Stimulated activated naive CD8-positive, alpha-beta T cell treated with anti-CD3 and anti-CD28 coated beads, Interleukin-15, amount 100 ng/mL, for 72 hours (primary cell): ENCODE results near the gene GTF2IRD1.
"Not testable (repeated sequence)": the region's sequence is repeated elsewhere in the genome, so short reads cannot be mapped to it uniquely, and the experiment has no call there.

Experiments used
- ATAC-seq: fragments of 150-1000 bp; cut with Tn5 transposase; 2 replicates; pipeline ENCODE4 v1.10.0; 2021; ENCODE audit warnings: mild to moderate bottlenecking, moderate library complexity
- DNase-seq, 2 donors: peaks; one replicate each; pipeline ENCODE4 v3.0.0; 2021 to 2022
- H3K27ac Mint-ChIP-seq, 2 donors: one replicate each; pipeline ENCODE4 v1.8.0; 2022; ENCODE audit warnings: mild to moderate bottlenecking in 2 of 2, mixed read lengths in 2 of 2, moderate library complexity in 2 of 2
- H3K27me3 Mint-ChIP-seq: one replicate; pipeline ENCODE4 v1.8.0; 2022; ENCODE audit warnings: mixed read lengths
- H3K4me1 Mint-ChIP-seq: one replicate; pipeline ENCODE4 v1.8.0; 2022; ENCODE audit warnings: mild to moderate bottlenecking, mixed read lengths
- H3K4me3 Mint-ChIP-seq, 2 donors: one replicate each; pipeline ENCODE4 v1.8.0; 2022; ENCODE audit warnings: mild to moderate bottlenecking in 2 of 2, mixed read lengths in 2 of 2, moderate library complexity in 1 of 2
- H3K9me3 Mint-ChIP-seq, 2 donors: one replicate each; pipeline ENCODE4 v1.8.0; 2022; ENCODE audit warnings: mixed read lengths in 2 of 2

Gene GTF2IRD1

DNA sequence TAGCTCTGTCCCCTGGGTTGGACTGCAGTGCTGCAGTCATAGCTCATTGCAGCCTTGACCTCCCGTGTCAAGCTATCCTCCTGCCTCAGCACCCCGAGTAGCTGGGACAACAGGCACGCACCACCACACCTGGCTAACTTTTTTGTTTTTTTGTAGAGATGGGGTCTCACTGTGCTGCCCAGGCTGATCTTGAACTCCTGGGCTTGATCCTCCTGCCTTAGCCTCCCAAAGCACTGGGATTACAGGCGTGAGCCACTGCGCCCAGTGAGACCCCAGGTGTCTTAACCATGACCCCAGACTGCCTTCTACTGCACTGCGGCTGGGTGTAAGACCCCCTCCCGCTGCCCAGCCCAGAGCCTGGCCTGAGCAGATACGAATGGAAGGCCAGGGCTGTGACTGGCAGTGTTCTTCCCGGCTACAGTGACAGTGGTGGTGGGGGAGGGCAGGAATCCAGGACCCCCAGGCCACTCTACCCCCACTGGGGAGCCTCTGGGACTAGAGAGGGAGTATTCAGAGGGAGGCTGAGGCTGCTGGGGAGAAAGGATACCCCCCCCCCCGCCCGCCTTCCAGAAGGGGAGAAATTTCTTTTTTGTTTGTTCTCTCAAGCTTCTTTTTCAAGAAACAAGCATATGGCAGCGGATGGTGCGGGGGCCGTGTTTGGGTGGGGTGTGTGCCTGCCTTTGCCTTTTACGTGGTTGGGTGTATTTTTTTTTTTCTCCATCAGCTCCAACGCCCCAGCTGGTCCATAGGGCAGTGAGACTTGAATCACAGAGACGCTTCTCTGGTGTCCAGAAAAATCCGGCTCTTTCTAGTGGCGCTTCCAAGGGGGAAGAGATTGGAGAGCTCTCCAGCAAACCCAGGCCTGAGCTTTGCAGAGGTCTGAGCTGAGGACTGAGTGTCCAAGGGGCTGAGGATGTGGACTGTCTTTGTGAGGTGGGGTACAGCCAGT is 36.6 kb downstream of the GTF2IRD1 start:
- Mint-ChIP-seq H3K4me1 (no peaks in the 10 kb centered on the region), H3K9me3 (peaks cover 0 to 11% of the 10 kb centered on the region in 2 donors), H3K27me3 (peaks cover 9% of the 10 kb centered on the region), H3K27ac (no peak overlapping the region), H3K4me3 (no peak overlapping the region)
- DNase-seq (no peak), ATAC-seq (no peak)

DNA sequence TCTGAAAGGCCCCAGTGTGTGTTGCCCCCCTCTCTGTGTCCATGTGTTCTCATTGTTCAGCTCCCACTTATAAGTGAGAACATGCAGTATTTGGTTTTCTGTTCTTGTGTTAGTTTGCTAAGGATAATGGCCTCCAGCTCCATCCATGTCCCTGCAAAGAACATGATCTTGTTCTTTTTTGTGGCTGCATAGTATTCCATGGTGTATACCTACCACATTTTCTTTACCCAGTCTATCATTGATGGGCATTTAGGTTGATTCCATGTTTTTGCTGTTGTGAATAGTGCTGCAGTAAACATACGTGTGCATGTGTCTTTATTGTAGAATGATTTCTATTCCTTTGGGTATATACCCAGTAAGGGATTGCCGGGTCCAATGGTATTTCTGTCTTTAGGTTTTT is 37.8 kb downstream of the GTF2IRD1 start:
- H3K4me3 Mint-ChIP-seq, H3K27ac Mint-ChIP-seq, H3K4me1 Mint-ChIP-seq, DNase-seq, ATAC-seq, H3K27me3 Mint-ChIP-seq: not testable (repeated sequence)
- peaks cover 0 to 17% of the 10 kb centered on the region in 2 donors for H3K9me3 Mint-ChIP-seq

DNA sequence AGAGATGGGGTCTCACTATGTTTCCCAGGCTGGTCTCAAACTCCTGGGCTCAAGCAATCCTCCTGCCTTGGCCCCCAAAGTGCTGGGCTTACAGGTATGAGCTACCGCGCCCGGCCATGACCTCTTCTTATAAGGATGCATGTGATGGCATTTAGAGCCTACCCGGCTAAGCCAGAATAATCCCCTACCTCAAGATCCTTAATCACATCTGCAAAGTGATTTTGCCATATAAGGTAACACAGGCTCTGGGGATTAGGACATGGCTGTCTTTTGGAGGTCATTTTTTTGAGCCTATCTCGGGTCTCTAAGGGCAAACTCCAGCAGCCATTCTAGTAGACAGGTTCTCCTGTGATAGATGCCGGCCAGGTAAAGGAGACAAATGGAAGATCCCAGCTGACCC is 39.6 kb downstream of the GTF2IRD1 start:
- Mint-ChIP-seq H3K27me3 (peaks cover 9% of the 10 kb centered on the region), H3K9me3 (peaks cover 0 to 18% of the 10 kb centered on the region in 2 donors), H3K27ac (no peak overlapping the region), H3K4me3 (no peak overlapping the region), H3K4me1 (no peaks in the 10 kb centered on the region)
- DNase-seq = no peak
- no peak for ATAC-seq

DNA sequence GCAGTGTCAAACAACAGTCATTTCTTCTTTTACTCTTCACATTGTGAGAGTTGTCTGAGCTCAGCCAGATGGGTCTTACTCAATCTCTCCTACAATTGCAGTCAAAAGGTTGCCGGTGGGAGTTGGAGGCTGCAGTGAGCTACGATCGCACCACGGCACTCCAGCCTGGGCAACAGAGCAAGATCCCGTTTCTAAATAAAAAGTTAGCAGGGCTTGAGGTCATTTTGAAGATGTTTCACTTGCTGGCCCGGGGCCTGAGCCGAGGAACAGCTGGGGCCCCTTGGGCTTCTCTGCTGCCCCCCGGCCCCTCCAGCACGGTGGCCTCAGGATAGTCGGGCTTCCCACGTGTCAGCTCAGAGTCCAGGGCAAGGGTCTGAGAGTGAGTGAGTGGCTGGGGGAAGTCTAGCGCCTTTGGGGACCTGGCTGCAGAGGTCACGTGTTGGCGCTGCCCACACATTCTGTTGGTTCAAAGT is 40.4 kb downstream of the GTF2IRD1 start:
- H3K27ac Mint-ChIP-seq = no peak overlapping the region

DNA sequence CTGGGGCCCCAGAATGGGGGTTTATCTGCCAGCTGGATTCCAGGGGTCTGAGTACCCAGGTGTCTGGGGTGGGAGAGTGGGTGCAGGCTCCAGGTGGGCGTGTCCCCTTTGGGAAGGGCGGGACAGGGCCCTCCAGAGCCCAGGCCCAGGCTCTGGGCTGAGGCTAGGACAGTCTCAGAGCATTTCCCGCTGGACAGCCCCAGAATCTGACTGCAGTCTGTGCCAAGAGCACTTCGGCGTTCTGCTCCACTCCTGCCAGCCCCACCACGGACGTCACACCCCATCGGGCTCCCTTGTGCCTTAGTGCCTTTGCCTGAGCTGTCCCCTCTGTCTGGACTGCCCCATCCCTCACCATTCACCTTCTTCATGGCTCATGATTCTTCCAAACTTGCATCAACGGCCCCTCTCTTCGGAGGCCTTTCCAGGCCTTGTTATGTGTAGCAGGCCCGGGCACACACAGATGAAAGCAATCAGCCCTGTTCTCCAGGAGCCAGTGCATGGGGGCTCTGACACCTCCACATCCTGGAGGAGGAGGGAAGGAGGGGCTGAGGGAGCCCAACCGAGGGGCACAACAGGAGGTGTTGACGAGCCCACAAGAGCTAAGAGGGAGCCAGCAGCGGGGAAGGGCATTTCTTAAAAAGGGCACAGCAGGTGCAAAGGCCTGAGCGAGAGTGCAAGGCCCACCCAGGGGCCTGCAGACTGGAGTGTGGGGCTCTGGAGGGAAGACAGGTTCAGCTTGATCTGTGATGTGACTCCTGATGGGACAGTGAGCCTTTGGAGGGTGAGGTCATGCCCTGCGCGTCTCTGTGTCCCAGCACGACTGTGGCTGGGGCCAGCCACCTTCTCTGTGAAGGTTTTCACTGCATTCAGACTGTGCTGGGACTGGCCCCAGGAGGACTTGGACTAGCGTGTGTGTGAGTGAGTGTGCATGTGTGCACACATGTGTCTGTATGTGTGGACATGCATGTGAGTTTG is 41.7 kb downstream of the GTF2IRD1 start:
- Mint-ChIP-seq H3K27me3 (peaks cover 9% of the 10 kb centered on the region), H3K9me3 (peaks cover 0 to 18% of the 10 kb centered on the region in 2 donors), H3K4me3 (no peak overlapping the region), H3K27ac (no peak overlapping the region), H3K4me1 (no peaks in the 10 kb centered on the region)
- DNase-seq = no peak
- no peak for ATAC-seq

More for the DNA sequence above, 40.4 kb downstream of the GTF2IRD1 start:
- DNase-seq (no peak), ATAC-seq (no peak)
- Mint-ChIP-seq H3K27me3 (peaks cover 9% of the 10 kb centered on the region), H3K9me3 (peaks cover 0 to 18% of the 10 kb centered on the region in 2 donors), H3K4me3 (no peak overlapping the region), H3K4me1 (no peaks in the 10 kb centered on the region)

DNA sequence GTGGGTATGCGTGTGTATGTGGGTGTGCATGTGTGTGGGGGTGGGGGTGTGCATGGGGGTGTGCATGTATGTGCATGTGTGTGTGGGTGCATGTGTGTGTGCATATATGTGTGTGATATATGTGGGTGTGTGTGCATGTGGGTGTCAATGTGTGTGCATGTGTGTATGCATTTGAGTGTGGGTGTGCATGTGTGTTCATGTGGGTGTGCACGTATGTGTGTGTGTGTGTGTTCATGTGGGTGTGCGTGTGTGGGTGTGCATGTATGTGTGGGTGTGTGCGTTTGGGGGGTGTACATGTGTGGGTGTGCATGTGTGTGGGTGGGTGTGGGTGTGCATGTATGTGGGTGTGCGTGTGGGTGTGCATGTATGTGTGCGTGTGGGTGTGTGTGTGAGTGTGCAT is 42.6 kb downstream of the GTF2IRD1 start:
- Mint-ChIP-seq H3K9me3 (peaks cover 0 to 18% of the 10 kb centered on the region in 2 donors), H3K4me3 (no peak overlapping the region), H3K27me3 (peaks cover 9% of the 10 kb centered on the region), H3K4me1 (no peaks in the 10 kb centered on the region), H3K27ac (peak overlapping the region in 1 of 2 donors; percentile 59)
- ATAC-seq = no peak
- DNase-seq = no peak

DNA sequence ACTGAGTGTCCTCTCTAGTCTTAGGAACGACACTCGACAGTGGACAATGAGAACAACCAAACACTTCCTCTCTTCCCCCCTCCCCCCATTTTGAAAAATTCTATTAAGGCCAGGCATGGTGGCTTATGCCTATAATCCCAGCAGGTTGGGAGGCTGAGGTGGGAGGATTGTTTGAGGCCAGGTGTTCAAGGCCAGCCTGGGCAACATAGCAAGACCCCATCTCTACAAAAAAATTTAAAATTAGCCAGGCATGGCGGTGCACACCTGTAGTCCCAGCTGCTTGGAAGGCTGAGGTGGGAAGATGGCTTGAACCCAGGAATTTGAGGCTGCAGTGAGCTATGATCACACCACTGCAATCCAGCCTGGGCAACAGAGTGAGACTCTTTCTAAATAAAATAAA is 43.1 kb downstream of the GTF2IRD1 start:
- not testable (repeated sequence) for H3K27ac Mint-ChIP-seq, H3K4me3 Mint-ChIP-seq, ATAC-seq, DNase-seq, H3K4me1 Mint-ChIP-seq, H3K27me3 Mint-ChIP-seq
- peaks cover 0 to 18% of the 10 kb centered on the region in 2 donors for H3K9me3 Mint-ChIP-seq

DNA sequence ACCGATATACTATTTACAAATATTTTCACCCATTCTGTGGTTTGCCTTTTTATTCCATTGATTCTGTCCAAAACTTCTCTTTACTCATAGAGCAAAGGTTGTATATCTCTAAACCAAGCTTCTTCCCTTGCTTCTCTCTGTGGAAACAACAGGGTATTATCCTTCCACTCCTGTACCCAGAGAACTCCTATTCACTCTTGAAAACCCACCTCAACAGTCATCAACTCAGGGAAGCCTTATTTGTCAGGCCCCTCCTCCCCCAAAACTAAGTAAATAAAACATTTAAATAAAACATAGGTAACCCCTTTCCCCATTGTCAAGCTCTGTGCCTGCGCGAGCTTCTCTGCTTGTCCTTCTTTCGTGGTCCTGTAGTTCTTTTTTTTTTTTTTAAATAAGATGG is 44.6 kb downstream of the GTF2IRD1 start:
- DNase-seq (no peak), ATAC-seq (no peak)
- no peak overlapping the region for H3K4me3 Mint-ChIP-seq
- H3K27ac Mint-ChIP-seq = no peak overlapping the region
- peaks cover 0 to 7% of the 10 kb centered on the region in 2 donors for H3K9me3 Mint-ChIP-seq
- no peaks in the 10 kb centered on the region for H3K4me1 Mint-ChIP-seq
- no peaks in the 10 kb centered on the region for H3K27me3 Mint-ChIP-seq

DNA sequence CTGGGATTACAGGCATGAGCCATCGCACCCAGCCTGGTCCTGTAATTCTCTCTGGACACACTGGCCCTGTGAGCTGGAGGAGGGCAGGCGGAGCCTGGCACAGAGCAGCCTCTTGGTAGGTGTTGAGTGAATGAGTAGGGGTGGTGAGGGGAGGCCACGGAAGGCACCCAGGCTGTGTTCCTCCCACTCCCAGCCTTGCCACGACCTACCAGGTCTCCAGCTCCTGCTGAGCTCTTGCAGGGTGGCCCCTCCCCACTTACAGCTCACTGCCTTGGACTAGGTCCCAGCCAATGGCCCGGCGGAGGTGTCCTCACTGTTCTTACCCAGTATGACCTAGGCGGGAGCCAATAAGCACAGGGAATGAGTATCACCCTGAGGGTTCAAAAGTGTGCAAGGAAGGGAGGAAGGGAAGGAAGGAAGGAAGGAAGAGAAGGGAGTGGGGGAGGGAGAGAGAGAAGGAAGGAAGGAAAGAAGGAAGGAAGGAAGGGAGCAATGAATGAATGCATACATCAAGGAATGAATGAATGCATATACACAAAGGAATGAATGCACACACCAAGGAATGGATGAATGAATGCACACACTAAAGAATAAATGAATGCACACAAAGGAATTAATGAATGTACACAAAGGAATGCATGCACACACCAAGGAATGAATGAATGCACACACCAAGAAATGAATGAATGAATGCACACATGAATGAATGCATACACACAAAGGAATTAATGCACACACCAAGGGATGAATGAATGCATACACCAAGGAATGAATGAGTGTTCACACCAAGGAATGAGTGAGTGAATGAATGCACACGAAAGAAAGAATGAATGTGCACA is 45.5 kb downstream of the GTF2IRD1 start:
- no peak for DNase-seq

DNA sequence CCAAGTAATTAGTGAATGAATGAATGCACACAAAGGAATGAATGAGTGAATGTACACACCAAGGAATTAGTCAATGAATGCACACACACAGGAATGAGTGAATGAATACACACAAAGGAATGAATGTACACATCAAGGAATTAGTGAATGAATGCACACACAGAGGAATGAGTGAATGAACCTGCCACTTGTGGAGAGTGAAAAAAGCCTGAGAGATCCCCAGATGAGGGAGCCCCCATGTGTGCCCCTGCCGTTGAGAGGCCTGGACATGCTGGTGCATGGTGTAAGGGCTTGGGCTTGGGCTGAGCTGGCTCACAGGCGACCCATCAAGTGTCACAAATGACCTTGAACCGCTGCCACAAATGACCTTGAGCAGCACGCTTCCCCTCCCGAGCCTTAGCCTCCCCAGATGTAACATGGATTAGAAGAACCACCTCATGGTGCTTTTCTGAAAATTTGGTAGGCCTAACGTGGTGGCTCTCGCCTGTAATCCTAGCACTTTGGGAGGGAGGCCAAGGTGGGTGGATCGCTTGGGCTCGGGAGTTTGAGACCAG is 46.2 kb downstream of the GTF2IRD1 start:
- no peak overlapping the region for H3K4me3 Mint-ChIP-seq
- no peak for ATAC-seq
- no peak for DNase-seq
- H3K4me1 Mint-ChIP-seq = no peaks in the 10 kb centered on the region
- H3K27me3 Mint-ChIP-seq = no peaks in the 10 kb centered on the region
- H3K27ac Mint-ChIP-seq = no peak overlapping the region
- peaks cover 0 to 7% of the 10 kb centered on the region in 2 donors for H3K9me3 Mint-ChIP-seq

More for the DNA sequence above, 45.5 kb downstream of the GTF2IRD1 start:
- Mint-ChIP-seq H3K27ac (no peak overlapping the region), H3K4me3 (no peak overlapping the region), H3K9me3 (peaks cover 0 to 7% of the 10 kb centered on the region in 2 donors), H3K27me3 (no peaks in the 10 kb centered on the region), H3K4me1 (no peaks in the 10 kb centered on the region)
- ATAC-seq = no peak

DNA sequence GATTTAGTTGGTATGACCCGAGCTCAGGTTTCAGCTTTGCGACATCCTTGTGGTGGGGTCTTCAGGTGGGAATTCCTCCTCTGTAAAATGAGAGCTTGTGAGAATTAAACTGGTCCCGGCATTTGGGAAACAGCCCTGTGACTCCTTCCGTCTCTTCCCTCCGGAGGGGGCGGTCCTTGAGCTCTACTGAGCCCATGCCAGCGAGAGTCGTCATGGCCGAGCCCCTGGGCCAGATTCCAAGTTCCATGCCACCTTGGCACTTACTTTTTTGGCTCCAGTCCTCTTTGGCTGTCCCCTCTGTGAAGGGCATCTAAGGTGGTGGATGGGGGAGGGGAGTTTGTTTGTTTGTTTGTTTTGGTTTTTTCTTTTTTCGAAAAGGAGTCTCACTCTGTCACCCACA is 47.6 kb downstream of the GTF2IRD1 start:
- Mint-ChIP-seq H3K4me1 (no peaks in the 10 kb centered on the region), H3K27ac (no peak overlapping the region), H3K4me3 (no peak overlapping the region), H3K9me3 (peaks cover 0 to 3% of the 10 kb centered on the region in 2 donors), H3K27me3 (no peaks in the 10 kb centered on the region)
- DNase-seq (no peak), ATAC-seq (no peak)

DNA sequence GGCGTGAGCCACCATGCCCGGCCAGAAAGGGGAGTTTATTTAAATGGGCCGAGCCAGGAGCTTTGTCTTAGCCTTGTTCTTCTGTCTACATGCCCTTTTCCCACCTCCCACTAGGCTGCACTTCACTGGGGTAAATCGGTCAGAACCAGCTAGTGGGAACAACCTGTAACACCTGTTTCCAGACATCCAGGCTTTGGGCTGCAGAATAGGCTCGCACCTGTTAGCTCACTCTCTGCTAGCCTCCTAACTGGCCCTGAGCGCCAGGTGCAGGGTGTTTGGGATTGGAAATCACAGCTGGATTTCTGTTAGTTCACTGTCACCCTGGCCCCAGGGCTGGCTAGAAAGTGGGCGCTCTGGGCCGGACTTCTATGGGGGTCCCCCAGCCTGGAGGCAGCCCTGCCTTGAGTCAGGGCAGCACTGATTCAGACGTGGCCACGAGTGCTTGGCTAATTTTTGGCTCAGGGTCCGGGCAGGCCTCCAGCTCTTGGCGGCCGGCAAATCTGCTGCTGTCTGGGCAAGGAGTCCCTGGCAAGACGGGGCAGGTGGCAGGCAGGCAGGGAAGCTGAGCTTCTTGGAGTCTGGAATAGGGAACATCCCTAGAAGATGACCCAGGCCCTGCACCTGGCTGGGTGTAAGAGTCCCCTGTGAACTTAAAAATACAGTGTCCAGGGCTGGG is 48.6 kb downstream of the GTF2IRD1 start:
- Mint-ChIP-seq H3K27me3 (no peaks in the 10 kb centered on the region), H3K27ac (no peak overlapping the region), H3K4me3 (no peak overlapping the region), H3K9me3 (no peaks in the 10 kb centered on the region), H3K4me1 (no peaks in the 10 kb centered on the region)
- ATAC-seq (no peak), DNase-seq (no peak)

DNA sequence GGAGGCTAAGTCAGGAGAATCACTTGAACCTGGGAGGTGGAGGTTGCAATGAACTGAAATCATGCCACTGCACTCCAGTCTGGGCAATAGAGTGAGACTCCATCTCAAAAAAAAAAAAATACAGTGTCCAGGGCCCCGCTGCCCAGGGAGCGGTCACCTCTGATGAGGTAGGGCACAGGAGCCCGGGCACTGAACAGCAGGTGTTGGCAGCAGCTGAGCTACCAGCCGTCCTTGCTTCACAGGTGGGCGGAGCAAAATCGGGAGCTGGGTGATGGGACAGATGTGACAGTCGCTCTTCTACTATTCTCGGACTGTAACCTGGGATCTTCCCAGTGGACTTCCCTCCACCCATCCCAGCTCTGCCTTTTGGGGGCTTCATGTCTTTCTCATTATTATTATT is 49.4 kb downstream of the GTF2IRD1 start:
- no peak overlapping the region for H3K27ac Mint-ChIP-seq
- no peak for DNase-seq

DNA sequence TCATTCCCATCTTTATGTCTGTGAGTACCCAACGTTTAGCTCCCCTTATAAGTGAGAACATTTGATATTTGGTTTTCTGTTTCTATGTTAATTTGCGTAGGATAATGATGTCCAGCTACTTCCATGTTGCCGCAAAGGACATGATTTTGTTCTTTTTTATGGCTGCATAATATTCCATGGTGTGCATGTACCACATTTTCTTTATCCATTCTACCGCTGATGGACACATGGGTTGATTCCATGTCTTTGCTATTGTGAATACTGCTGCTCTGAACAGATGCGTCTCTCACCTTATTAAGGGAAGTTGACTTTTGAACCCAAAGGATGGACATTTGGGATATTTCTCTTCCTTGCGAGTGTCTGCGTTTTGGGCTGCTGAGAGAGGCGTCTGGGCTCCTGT is 50.2 kb downstream of the GTF2IRD1 start:
- no peaks in the 10 kb centered on the region for H3K27me3 Mint-ChIP-seq
- no peaks in the 10 kb centered on the region for H3K9me3 Mint-ChIP-seq
- DNase-seq (no peak), ATAC-seq (no peak)
- H3K4me3 Mint-ChIP-seq = no peak overlapping the region
- no peak overlapping the region for H3K27ac Mint-ChIP-seq
- H3K4me1 Mint-ChIP-seq = no peaks in the 10 kb centered on the region

More for the DNA sequence above, 49.4 kb downstream of the GTF2IRD1 start:
- no peak for ATAC-seq
- Mint-ChIP-seq H3K4me1 (no peaks in the 10 kb centered on the region), H3K4me3 (no peak overlapping the region), H3K27me3 (no peaks in the 10 kb centered on the region), H3K9me3 (no peaks in the 10 kb centered on the region)
